ENCODE data around the gene PRKCSH. TPM values are rescaled to one million over a fixed set of nuclear protein-coding genes. Genes with fewer than 3 reads are reported as not detected.

Gene PRKCSH
- total RNA-seq, 1 experiment from 2014 or later = 431 TPM

DNA sequence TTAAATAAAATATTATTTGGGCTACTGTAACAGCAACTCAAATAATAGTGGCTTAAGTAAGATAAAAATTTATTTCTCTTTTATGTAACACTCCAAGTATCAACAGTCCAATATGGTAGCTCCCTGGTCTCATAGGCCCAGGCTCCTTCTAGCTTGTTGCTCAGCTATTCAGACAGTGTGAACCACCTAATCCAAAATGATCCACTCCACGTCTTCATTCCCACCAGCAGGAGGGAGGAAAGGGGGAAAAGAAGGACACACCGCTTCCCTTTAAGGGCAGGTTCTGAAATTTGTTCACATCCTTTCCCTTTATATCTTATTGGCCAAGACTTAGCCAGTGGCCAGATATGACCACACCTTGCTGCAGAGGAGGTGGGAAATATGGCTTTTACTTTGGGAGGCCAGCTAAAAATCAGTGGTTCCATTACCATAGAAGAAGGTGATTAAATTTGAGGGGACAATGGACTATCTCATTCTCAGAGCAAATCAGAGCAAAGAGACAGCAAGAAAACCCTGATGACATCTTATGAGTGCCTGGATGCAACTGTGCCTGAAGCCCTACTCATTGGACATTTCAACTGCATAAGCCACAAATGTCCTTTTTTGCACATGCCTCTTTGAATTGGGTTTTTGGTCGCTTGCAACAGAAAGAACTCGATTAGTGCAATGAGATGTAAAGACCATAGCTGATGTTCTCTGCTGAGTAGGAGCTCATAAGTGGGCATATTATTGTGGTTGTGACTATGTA is 44.3 kb upstream of the PRKCSH start:
- Mint-ChIP-seq H3K9me3 (peaks cover 0 to 3% of the 10 kb centered on the region in 2 experiments; a peak in 2 of 5 replicates), H3K36me3 (ENCODE audit: insufficient read depth in 1 of 3, low read depth in 3 of 3) (peaks cover 7 to 17% (median 17%) of the 10 kb centered on the region in 3 experiments; a peak in 6 of 7 replicates), H3K27me3 (ENCODE audit: low read depth) (peaks cover 2% of the 10 kb centered on the region; the same call in 1 of the 2 replicates), H3K27ac (no peak overlapping the region), H3K4me3 (no peak overlapping the region), H3K4me1 (peaks cover 4 to 6% of the 10 kb centered on the region in 2 experiments)
- no peak overlapping the region for H4K5ac ChIP-seq (ENCODE audit: insufficient read length, low read depth, low read length)
- H3K9me3 ChIP-seq (ENCODE audit: control insufficient read depth, low read depth, low read length) = no peaks in the 10 kb centered on the region
- no peaks in the 10 kb centered on the region for H3K27me3 ChIP-seq (ENCODE audit: insufficient read depth, low read length)
- no peaks in the 10 kb centered on the region for H3K79me1 ChIP-seq (ENCODE audit: insufficient read depth, low read depth, low read length, poor library complexity, severe bottlenecking)
- no peak overlapping the region for H3K27ac ChIP-seq (ENCODE audit: insufficient read length, low read depth, low read length)
- no peak overlapping the region for H3K9ac ChIP-seq (ENCODE audit: extremely low read depth, insufficient read length, low read length)
- WGBS (ENCODE audit: extremely low coverage, insufficient read length, low lambda C conversion rate) = no CpG with 5 or more reads among the region's 4 CpGs
- no peak overlapping the region for H3K14ac ChIP-seq (ENCODE audit: insufficient read depth, low read length)
- no peak overlapping the region for H3K4me2 ChIP-seq (ENCODE audit: insufficient read depth, insufficient read length, low read length)
- H3K18ac ChIP-seq (ENCODE audit: insufficient read length, low read depth, low read length) = no peak overlapping the region
- DNase-seq = no peak
- no peak overlapping the region for H2BK20ac ChIP-seq (ENCODE audit: low read depth, low read length, poor library complexity, severe bottlenecking)
- no peak overlapping the region for H2BK12ac ChIP-seq (ENCODE audit: insufficient read length, low read depth, low read length)
- no peak overlapping the region for H4K8ac ChIP-seq (replicated peaks; ENCODE audit: insufficient read length, low read depth, low read length)
- no peaks in the 10 kb centered on the region for H3K79me2 ChIP-seq (ENCODE audit: insufficient read depth, low read length)
- no peak overlapping the region for H3K23ac ChIP-seq (ENCODE audit: insufficient read length, low read depth, low read length)
- H2BK120ac ChIP-seq (ENCODE audit: low read depth, low read length, poor library complexity, severe bottlenecking) = no peak overlapping the region
- no peak overlapping the region for H2AK5ac ChIP-seq (ENCODE audit: insufficient read length, low read length)
- no peak overlapping the region for H4K91ac ChIP-seq (ENCODE audit: insufficient read length, low read depth, low read length)
- H2BK5ac ChIP-seq (ENCODE audit: insufficient read length, low read length) = no peak overlapping the region
- H2BK15ac ChIP-seq (ENCODE audit: low read depth, low read length) = no peak overlapping the region
- H3T11ph ChIP-seq (ENCODE audit: low read length) = no peak overlapping the region
- H3K4me1 ChIP-seq (ENCODE audit: insufficient read depth, low read length) = peaks cover 2% of the 10 kb centered on the region; the same call in 1 of the 2 replicates
- H3K23me2 ChIP-seq (ENCODE audit: insufficient read length, low read depth, low read length, poor library complexity, severe bottlenecking) = no peaks in the 10 kb centered on the region
- H3K4ac ChIP-seq (ENCODE audit: low read depth, low read length) = no peak overlapping the region
- TF ChIP-seq, protein P1, sequence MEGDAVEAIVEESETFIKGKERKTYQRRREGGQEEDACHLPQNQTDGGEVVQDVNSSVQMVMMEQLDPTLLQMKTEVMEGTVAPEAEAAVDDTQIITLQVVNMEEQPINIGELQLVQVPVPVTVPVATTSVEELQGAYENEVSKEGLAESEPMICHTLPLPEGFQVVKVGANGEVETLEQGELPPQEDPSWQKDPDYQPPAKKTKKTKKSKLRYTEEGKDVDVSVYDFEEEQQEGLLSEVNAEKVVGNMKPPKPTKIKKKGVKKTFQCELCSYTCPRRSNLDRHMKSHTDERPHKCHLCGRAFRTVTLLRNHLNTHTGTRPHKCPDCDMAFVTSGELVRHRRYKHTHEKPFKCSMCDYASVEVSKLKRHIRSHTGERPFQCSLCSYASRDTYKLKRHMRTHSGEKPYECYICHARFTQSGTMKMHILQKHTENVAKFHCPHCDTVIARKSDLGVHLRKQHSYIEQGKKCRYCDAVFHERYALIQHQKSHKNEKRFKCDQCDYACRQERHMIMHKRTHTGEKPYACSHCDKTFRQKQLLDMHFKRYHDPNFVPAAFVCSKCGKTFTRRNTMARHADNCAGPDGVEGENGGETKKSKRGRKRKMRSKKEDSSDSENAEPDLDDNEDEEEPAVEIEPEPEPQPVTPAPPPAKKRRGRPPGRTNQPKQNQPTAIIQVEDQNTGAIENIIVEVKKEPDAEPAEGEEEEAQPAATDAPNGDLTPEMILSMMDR (conservative IDR thresholded peaks at IDR 0.05) = no peak
- no peak overlapping the region for H3K56ac ChIP-seq (ENCODE audit: insufficient read length, low read depth, low read length)
- H4K20me1 ChIP-seq (ENCODE audit: control insufficient read depth, insufficient read depth, insufficient read length) = no peaks in the 10 kb centered on the region
- no peak overlapping the region for H2AFZ ChIP-seq (ENCODE audit: low read length)

Measured in H9 (cell line).